MM.1S (cell line): ENCODE measurements around the gene MMRN2.

Experiments used
- DNase-seq: peaks from one replicate; pipeline ENCODE4 v3.0.0-alpha.2; 2015
- H2AFZ ChIP-seq: fragments of 300-600 bp; sonication (generic); 2 replicates; pipeline ENCODE4 v1.6.0; 2016; ENCODE audit warnings: antibody characterized with exemption, low read length
- H3F3A ChIP-seq: fragments of 300-600 bp; sonication (generic); 2 replicates; pipeline ENCODE4 v1.6.1; 2016; ENCODE audit warnings: mild to moderate bottlenecking, antibody characterized with exemption, low read length, moderate library complexity, mixed read lengths; ENCODE audit not compliant: insufficient read depth
- H3K27ac ChIP-seq: fragments of 300-600 bp; sonication (generic); 2 replicates; pipeline ENCODE4 v1.5.1; 2016; ENCODE audit warnings: mild to moderate bottlenecking, low read length
- H3K27me3 ChIP-seq: fragments of 300-600 bp; sonication (generic); replicated peaks from 2 replicates; pipeline ENCODE4 v1.6.0; 2016; ENCODE audit warnings: low read length; ENCODE audit not compliant: insufficient read depth
- H3K36me3 ChIP-seq: fragments of 300-600 bp; sonication (generic); replicated peaks from 2 replicates; pipeline ENCODE4 v1.6.1; 2016; ENCODE audit warnings: mild to moderate bottlenecking, low read length, mixed read lengths; ENCODE audit not compliant: insufficient read depth
- H3K4me1 ChIP-seq: fragments of 300-600 bp; sonication (generic); 2 replicates; pipeline ENCODE4 v1.6.1; 2016; ENCODE audit warnings: low read length, mixed read lengths
- H3K4me2 ChIP-seq: fragments of 300-600 bp; sonication (generic); 2 replicates; pipeline ENCODE4 v1.6.0; 2016; ENCODE audit warnings: low read depth, low read length
- H3K4me3 ChIP-seq: fragments of 300-600 bp; sonication (generic); 2 replicates; pipeline ENCODE4 v1.5.1; 2016; ENCODE audit warnings: low read length, mixed read lengths
- H3K79me2 ChIP-seq: fragments of 300-600 bp; sonication (generic); 2 replicates; pipeline ENCODE4 v1.6.1; 2016; ENCODE audit warnings: mixed run types, low read length, mixed read lengths
- H3K9ac ChIP-seq: fragments of 300-600 bp; sonication (generic); 2 replicates; pipeline ENCODE4 v1.6.1; 2016; ENCODE audit warnings: low read length, mixed read lengths
- H3K9me2 ChIP-seq: fragments of 300-600 bp; sonication (generic); replicated peaks from 2 replicates; pipeline ENCODE4 v1.6.1; 2016; ENCODE audit warnings: mild to moderate bottlenecking, low read length, mixed read lengths; ENCODE audit not compliant: insufficient read depth
- H3K9me3 ChIP-seq: fragments of 300-600 bp; sonication (generic); replicated peaks from 2 replicates; pipeline ENCODE4 v1.6.1; 2016; ENCODE audit warnings: mild to moderate bottlenecking, low read length, mixed read lengths; ENCODE audit not compliant: insufficient read depth
- H4K20me1 ChIP-seq: fragments of 300-600 bp; sonication (generic); 2 replicates; pipeline ENCODE4 v1.6.1; 2016; ENCODE audit warnings: mild to moderate bottlenecking, low read length, moderate library complexity, mixed read lengths; ENCODE audit not compliant: insufficient read depth
- EZH2 ChIP-seq: fragments of 300-600 bp; sonication (generic); optimal IDR thresholded peaks from 2 replicates; pipeline ENCODE3; 2017; ENCODE audit warnings: low read depth, mild to moderate bottlenecking, antibody characterized with exemption, low read length, mixed read lengths
- EZH2phosphoT487 ChIP-seq: fragments of 300-600 bp; sonication (generic); IDR thresholded peaks from 2 replicates; pipeline ENCODE4 v1.6.1; 2018; ENCODE audit warnings: antibody characterized with exemption, low read length
- TF ChIP-seq, protein P1 (sequence below): fragments of 300-600 bp; sonication (generic); IDR thresholded peaks from 2 replicates; pipeline ENCODE4 v1.5.1; 2016; ENCODE audit warnings: antibody characterized with exemption, low read length, mixed read lengths

The MMRN2 gene

GRCh38 chr10:86900955-86901354, 56.5 kb downstream of the MMRN2 start:
- TF ChIP-seq, protein P1, sequence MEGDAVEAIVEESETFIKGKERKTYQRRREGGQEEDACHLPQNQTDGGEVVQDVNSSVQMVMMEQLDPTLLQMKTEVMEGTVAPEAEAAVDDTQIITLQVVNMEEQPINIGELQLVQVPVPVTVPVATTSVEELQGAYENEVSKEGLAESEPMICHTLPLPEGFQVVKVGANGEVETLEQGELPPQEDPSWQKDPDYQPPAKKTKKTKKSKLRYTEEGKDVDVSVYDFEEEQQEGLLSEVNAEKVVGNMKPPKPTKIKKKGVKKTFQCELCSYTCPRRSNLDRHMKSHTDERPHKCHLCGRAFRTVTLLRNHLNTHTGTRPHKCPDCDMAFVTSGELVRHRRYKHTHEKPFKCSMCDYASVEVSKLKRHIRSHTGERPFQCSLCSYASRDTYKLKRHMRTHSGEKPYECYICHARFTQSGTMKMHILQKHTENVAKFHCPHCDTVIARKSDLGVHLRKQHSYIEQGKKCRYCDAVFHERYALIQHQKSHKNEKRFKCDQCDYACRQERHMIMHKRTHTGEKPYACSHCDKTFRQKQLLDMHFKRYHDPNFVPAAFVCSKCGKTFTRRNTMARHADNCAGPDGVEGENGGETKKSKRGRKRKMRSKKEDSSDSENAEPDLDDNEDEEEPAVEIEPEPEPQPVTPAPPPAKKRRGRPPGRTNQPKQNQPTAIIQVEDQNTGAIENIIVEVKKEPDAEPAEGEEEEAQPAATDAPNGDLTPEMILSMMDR, result no peak
- no peak for TF ChIP-seq EZH2
- no peak for TF ChIP-seq EZH2phosphoT487
- Histone ChIP-seq H2AFZ (no peak overlapping the region), H3K27ac (no peak overlapping the region), H3K27me3 (no peaks in the 10 kb centered on the region), H3F3A (no peaks in the 10 kb centered on the region), H4K20me1 (no peaks in the 10 kb centered on the region), H3K9me2 (no peaks in the 10 kb centered on the region), H3K4me2 (no peak overlapping the region), H3K79me2 (no peaks in the 10 kb centered on the region), H3K4me3 (no peak overlapping the region), H3K36me3 (no peaks in the 10 kb centered on the region), H3K4me1 (no peaks in the 10 kb centered on the region), H3K9ac (no peak overlapping the region), H3K9me3 (no peaks in the 10 kb centered on the region)
- DNase-seq, result no peak

DNA sequence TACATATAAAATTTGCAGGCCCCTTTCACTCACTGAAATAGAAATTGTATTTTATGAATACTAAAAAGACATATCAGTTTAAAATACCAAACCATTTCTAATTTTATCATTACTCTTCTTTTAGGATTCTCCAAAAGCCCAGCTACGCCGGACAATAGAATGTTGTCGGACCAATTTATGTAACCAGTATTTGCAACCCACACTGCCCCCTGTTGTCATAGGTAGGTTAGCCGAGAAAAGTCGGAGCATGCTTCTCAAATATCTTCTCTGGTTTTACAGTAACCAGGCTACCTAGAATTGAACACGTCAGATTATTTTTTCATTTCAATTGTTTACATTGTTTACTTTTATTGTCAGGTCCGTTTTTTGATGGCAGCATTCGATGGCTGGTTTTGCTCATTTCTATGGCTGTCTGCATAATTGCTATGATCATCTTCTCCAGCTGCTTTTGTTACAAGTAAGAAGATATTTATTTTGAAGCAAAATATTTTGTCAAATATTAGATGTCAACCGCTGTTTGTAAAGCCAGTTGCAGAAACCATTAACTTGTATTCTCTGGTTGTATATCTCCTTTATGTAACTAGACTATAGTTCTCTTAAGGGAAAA, 57.6 kb downstream of the MMRN2 start:
- Histone ChIP-seq H3K9ac (no peak overlapping the region), H3F3A (no peaks in the 10 kb centered on the region)
- DNase-seq, result peak; percentile 55

DNA sequence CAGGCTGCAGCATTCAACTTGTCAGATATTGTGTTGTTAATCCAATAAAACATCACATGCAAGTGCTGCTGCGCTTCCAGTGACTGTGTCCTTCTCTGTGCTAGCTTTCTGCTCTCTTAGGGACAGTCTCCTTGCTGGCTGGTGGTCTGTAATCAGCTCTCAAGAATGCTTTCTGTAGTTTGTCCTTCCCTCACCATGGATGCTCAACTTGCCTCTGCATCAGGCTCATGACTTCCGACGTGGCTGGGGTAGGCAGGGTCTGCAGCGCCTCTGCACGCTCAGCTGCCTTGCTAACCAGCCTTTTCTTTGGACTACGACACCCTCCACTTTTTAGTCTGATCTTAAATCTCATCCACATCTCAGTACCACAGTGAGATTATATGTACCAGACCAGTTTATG, 58.3 kb downstream of the MMRN2 start:
- H3K9me2 ChIP-seq, result no peaks in the 10 kb centered on the region
- no peaks in the 10 kb centered on the region for H3K79me2 ChIP-seq
- no peaks in the 10 kb centered on the region for H3F3A ChIP-seq
- H3K9ac ChIP-seq, result no peak overlapping the region
- no peaks in the 10 kb centered on the region for H3K36me3 ChIP-seq
- TF ChIP-seq EZH2, result no peak
- TF ChIP-seq, protein P1, result no peak
- TF ChIP-seq EZH2phosphoT487, result no peak
- H4K20me1 ChIP-seq, result no peaks in the 10 kb centered on the region
- DNase-seq, result no peak
- no peak overlapping the region for H3K4me3 ChIP-seq
- H3K27me3 ChIP-seq, result no peaks in the 10 kb centered on the region
- no peaks in the 10 kb centered on the region for H3K9me3 ChIP-seq
- H2AFZ ChIP-seq, result no peak overlapping the region
- H3K4me1 ChIP-seq, result no peaks in the 10 kb centered on the region
- no peak overlapping the region for H3K4me2 ChIP-seq
- no peak overlapping the region for H3K27ac ChIP-seq

More for the DNA sequence above, 57.6 kb downstream of the MMRN2 start:
- Histone ChIP-seq H3K4me2 (no peak overlapping the region), H3K27ac (no peak overlapping the region), H3K4me3 (no peak overlapping the region), H3K4me1 (no peaks in the 10 kb centered on the region), H4K20me1 (no peaks in the 10 kb centered on the region), H2AFZ (no peak overlapping the region), H3K36me3 (no peaks in the 10 kb centered on the region), H3K9me2 (no peaks in the 10 kb centered on the region), H3K79me2 (no peaks in the 10 kb centered on the region), H3K27me3 (no peaks in the 10 kb centered on the region), H3K9me3 (no peaks in the 10 kb centered on the region)
- TF ChIP-seq, protein P1, result peak; percentile 60
- TF ChIP-seq EZH2phosphoT487, result no peak
